Measurements from ENCODE around the gene BRF1.

DNA sequence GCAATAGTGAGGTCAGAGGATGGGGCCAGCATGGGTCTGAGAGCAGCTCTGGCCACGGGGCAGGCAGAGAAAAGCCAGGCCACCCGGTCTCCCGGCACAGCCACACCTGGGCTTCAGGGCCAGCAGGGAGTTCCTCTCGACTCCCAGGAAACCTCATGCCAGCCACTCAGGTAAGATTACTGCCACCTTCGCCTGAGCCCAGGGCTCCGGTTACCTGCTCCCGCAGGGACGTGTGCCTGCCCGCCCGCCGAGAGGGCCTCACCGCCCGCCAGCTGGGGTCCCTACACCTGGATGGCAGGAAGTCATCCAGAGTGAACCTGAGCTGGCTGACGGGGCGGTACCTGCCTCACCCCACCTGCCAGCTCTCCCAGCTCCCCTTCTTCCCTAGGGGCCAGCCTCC, 139.5 kb downstream of the BRF1 start:
- TF ChIP-seq, protein P1, sequence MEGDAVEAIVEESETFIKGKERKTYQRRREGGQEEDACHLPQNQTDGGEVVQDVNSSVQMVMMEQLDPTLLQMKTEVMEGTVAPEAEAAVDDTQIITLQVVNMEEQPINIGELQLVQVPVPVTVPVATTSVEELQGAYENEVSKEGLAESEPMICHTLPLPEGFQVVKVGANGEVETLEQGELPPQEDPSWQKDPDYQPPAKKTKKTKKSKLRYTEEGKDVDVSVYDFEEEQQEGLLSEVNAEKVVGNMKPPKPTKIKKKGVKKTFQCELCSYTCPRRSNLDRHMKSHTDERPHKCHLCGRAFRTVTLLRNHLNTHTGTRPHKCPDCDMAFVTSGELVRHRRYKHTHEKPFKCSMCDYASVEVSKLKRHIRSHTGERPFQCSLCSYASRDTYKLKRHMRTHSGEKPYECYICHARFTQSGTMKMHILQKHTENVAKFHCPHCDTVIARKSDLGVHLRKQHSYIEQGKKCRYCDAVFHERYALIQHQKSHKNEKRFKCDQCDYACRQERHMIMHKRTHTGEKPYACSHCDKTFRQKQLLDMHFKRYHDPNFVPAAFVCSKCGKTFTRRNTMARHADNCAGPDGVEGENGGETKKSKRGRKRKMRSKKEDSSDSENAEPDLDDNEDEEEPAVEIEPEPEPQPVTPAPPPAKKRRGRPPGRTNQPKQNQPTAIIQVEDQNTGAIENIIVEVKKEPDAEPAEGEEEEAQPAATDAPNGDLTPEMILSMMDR (conservative IDR thresholded peaks at IDR 0.05; ENCODE audit: low read length): no peak
- no peak for TF ChIP-seq EZH2phosphoT487 (IDR thresholded peaks at IDR 0.05; ENCODE audit: borderline replicate concordance, low read depth, low read length)

All from OCI-LY7 (cell line).